Endodermal cell (in vitro differentiated cells): ENCODE results near the gene AGAP3. TPM values are rescaled to one million over a fixed set of nuclear protein-coding genes. Genes with fewer than 3 reads are reported as not detected.

Experiments used
- DNase-seq: peaks from one replicate; pipeline ENCODE4 v3.0.0-alpha.2; 2017
- H3K27ac ChIP-seq: 2 replicates; pipeline ENCODE4 v1.5.1; 2013; ENCODE audit warnings: mild to moderate bottlenecking, low read depth, low read length, moderate library complexity
- H3K27me3 ChIP-seq: 2 replicates; pipeline ENCODE4 v1.6.1; 2013; ENCODE audit warnings: mild to moderate bottlenecking, low read length, moderate library complexity; ENCODE audit not compliant: insufficient read depth, control insufficient read depth, poor library complexity, severe bottlenecking
- H3K36me3 ChIP-seq: 2 replicates; pipeline ENCODE4 v1.7.0; 2013; ENCODE audit warnings: mild to moderate bottlenecking, low read length, moderate library complexity; ENCODE audit not compliant: control insufficient read depth, insufficient read depth
- H3K4me1 ChIP-seq: one replicate; pipeline ENCODE4 v1.7.0; 2013; ENCODE audit warnings: low read length; ENCODE audit not compliant: control insufficient read depth, insufficient read depth
- H3K4me3 ChIP-seq: 2 replicates; pipeline ENCODE4 v1.5.1; 2013; ENCODE audit warnings: mild to moderate bottlenecking, low read length, moderate library complexity
- H3K9ac ChIP-seq: 2 replicates; pipeline ENCODE4 v1.6.1; 2013; ENCODE audit warnings: mild to moderate bottlenecking, low read length, moderate library complexity; ENCODE audit not compliant: poor library complexity, severe bottlenecking; ENCODE audit errors: extremely low read depth
- H3K9me3 ChIP-seq: 2 replicates; pipeline ENCODE4 v1.6.1; 2013; ENCODE audit warnings: mild to moderate bottlenecking, low read length, moderate library complexity; ENCODE audit not compliant: control insufficient read depth
- H3K27ac Mint-ChIP-seq: 2 replicates; pipeline ENCODE4 v1.8.0; 2020; ENCODE audit warnings: mixed read lengths
- H3K27me3 Mint-ChIP-seq: 2 replicates; pipeline ENCODE4 v1.8.0; 2021; ENCODE audit warnings: mild to moderate bottlenecking, mixed read lengths; ENCODE audit not compliant: insufficient read depth
- H3K36me3 Mint-ChIP-seq: 2 replicates; pipeline ENCODE4 v1.8.0; 2020; ENCODE audit warnings: low read depth, mixed read lengths
- H3K4me1 Mint-ChIP-seq: 2 replicates; pipeline ENCODE4 v1.8.0; 2020; ENCODE audit warnings: mixed read lengths
- H3K4me3 Mint-ChIP-seq: 2 replicates; pipeline ENCODE4 v1.8.0; 2020; ENCODE audit warnings: mild to moderate bottlenecking, moderate library complexity, mixed read lengths
- H3K9me3 Mint-ChIP-seq: 2 replicates; pipeline ENCODE4 v1.8.0; 2020; ENCODE audit warnings: mild to moderate bottlenecking, mixed read lengths
- WGBS, 2 experiments: methylation state at CpG; one replicate each; pipeline versions ENCODE4 v1.1.5 to v1.1.7; 2013; ENCODE audit warnings: missing lambda C conversion rate in 2 of 2, mixed read lengths in 1 of 2; ENCODE audit not compliant: insufficient coverage in 1 of 2, insufficient read length in 1 of 2; 5-methylcytosine and 5-hydroxymethylcytosine counted together
- total RNA-seq, 2 donors: library from RNA; stranded (reverse); fragmentation: NEBNext Ultra II Directional in 1 of 2; extraction: Animal tissue kit (Norgen Biotek cat#: 25700) in 1 of 2; gene quantifications; 2 replicates in 1 of 2; 3 replicates in 1 of 2; pipeline ENCODE4 v1.2.1, GENCODE V29; 2021
- TF ChIP-seq, protein P1 (sequence below): fragments of 200-600 bp; sonication (generic); conservative IDR thresholded peaks from 2 replicates; pipeline ENCODE4 v1.5.0; 2021; ENCODE audit warnings: antibody characterized with exemption, mild to moderate bottlenecking

Gene AGAP3
- total RNA-seq, 2 donors from 2014 or later = 113 to 116 TPM

DNA sequence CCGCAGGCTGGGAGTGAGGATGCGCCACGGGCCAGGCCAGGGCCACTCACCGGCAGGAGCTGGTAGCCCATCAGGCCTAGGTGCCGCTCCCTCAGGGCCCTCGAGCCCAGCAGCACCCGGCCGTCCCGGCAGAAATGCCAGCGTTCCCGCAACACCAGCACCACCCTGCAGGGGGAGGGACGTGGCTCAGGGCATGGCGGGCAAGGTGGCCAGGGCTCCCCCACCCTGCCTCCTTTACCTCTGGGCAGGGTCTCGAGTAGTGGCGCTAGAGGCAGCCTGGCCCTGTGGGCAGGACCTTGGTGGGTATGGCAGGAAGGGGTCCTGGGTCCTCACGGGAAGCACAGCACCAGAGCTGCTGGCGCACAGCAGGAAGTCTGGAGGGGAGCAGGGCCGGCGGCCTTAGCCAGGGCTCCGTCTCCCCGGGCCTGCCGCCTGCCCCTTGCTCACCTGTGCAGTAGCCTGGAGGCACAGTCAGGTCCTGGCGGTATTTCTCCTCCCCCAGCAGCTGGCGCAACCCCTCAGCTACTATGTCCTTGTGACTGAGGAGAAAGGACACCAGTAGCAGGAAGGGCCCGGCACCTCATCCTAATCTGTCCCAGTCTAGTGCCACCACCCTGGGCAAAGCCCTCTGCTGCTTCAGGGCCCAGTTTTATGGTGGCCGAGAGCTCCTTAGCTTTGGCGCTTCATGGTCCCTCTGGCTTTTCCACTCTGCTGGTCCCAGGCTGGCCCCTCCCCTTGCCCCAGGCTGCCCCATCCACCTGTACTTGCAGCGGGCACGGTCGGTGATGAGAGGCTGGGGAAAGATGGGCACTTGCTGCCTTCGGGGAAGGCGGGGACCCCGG lies 9.2 kb upstream of the AGAP3 start:
- Mint-ChIP-seq H3K4me1 (peaks cover 27% of the 10 kb centered on the region), H3K36me3 (peaks cover 28% of the 10 kb centered on the region), H3K27me3 (no peaks in the 10 kb centered on the region), H3K27ac (peak overlapping the region; percentile 30), H3K9me3 (no peaks in the 10 kb centered on the region), H3K4me3 (no peak overlapping the region)
- H3K4me3 ChIP-seq = no peak overlapping the region
- no peaks in the 10 kb centered on the region for H3K9me3 ChIP-seq
- DNase-seq = peak; percentile 93
- H3K4me1 ChIP-seq = peaks cover 20% of the 10 kb centered on the region
- H3K9ac ChIP-seq = no peak overlapping the region
- H3K27me3 ChIP-seq = no peaks in the 10 kb centered on the region
- peaks cover 20% of the 10 kb centered on the region for H3K36me3 ChIP-seq
- TF ChIP-seq, protein P1, sequence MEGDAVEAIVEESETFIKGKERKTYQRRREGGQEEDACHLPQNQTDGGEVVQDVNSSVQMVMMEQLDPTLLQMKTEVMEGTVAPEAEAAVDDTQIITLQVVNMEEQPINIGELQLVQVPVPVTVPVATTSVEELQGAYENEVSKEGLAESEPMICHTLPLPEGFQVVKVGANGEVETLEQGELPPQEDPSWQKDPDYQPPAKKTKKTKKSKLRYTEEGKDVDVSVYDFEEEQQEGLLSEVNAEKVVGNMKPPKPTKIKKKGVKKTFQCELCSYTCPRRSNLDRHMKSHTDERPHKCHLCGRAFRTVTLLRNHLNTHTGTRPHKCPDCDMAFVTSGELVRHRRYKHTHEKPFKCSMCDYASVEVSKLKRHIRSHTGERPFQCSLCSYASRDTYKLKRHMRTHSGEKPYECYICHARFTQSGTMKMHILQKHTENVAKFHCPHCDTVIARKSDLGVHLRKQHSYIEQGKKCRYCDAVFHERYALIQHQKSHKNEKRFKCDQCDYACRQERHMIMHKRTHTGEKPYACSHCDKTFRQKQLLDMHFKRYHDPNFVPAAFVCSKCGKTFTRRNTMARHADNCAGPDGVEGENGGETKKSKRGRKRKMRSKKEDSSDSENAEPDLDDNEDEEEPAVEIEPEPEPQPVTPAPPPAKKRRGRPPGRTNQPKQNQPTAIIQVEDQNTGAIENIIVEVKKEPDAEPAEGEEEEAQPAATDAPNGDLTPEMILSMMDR = peak; percentile 71
- H3K27ac ChIP-seq = no peak overlapping the region
- WGBS, 2 experiments = 89 to 90% methylated on average over 19 to 33 of the region's 33 CpGs

DNA sequence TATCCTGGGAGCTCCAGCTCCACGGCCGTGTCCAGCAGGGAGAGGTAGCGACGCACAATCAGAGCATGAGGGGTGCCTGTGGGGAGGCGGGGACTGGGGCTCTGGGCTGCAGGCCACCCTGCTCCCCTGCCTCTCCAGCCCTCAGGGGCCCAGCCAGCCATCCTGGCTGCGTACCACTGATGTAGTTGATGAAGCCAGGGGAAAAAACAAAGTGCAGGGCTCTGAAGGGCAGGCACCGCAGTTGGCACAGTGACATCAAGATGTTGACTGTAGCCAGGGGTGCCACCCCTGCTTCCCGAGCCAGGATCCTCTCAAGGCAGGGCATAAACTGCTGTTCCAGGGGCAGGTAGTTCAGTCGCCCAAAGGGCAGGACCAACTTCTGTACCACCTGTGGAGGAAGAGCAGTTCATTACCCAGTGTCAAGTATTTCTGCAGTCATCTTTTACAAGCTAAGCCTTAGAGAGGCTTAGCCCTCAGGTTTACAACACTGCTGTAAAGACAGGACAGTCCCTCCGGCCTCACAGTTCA lies 8.5 kb upstream of the AGAP3 start:
- no peaks in the 10 kb centered on the region for H3K9me3 ChIP-seq
- DNase-seq = no peak
- no peaks in the 10 kb centered on the region for H3K27me3 Mint-ChIP-seq
- WGBS, 2 experiments = 85 to 87% methylated on average over 9 to 10 of the region's 10 CpGs
- H3K4me1 Mint-ChIP-seq = peaks cover 30% of the 10 kb centered on the region
- peaks cover 20% of the 10 kb centered on the region for H3K4me1 ChIP-seq
- no peak overlapping the region for H3K9ac ChIP-seq
- no peak overlapping the region for H3K27ac ChIP-seq
- peak overlapping the region; percentile 21 for H3K27ac Mint-ChIP-seq
- no peak overlapping the region for H3K4me3 ChIP-seq
- no peaks in the 10 kb centered on the region for H3K9me3 Mint-ChIP-seq
- TF ChIP-seq, protein P1 = no peak
- peak overlapping the region; percentile 76 for H3K4me3 Mint-ChIP-seq
- no peaks in the 10 kb centered on the region for H3K27me3 ChIP-seq
- peaks cover 20% of the 10 kb centered on the region for H3K36me3 ChIP-seq
- peaks cover 25% of the 10 kb centered on the region for H3K36me3 Mint-ChIP-seq

DNA sequence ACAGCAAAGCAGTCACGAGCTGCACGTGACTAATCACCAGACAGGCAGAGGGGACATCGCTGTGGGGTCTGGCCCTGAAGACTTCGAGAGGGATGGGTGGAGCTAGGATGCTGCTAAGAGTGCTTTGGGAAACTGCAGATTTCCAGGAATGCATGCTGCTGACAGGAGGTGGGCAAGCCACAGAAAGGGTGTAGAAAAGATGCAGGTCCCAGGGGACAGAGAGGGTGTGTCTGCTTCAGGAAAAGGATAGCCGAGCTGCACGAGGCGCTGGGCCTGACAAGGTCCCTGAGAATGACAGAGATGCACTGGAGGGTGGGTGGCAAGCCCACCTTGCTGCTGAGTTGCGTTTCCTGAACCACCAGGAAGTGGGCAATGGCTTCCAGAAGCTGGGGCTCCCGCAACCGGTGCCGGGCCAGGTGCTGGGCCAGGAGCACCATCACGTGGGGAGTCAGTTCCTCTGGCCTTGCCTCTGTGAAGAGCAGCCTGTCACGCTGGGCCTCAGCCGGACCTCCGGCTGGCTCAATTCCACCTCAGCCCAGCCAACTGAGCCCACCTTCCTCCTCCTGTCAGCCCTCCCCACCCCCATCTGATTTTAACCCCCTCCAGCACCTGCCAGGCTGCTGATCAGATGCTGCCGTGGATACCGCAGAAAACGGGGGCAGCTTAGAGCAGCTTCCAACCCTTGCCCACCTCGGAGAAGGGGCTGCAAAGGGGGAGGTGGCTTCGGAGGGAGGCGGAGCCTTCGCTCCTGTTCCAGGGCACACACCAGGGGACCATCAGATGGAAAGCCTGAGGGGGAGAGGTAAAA lies 7.8 kb upstream of the AGAP3 start:
- Histone ChIP-seq H3K4me1 (peaks cover 20% of the 10 kb centered on the region), H3K27me3 (no peaks in the 10 kb centered on the region), H3K4me3 (peak overlapping the region; percentile 93), H3K36me3 (peaks cover 20% of the 10 kb centered on the region), H3K9ac (no peak overlapping the region), H3K9me3 (no peaks in the 10 kb centered on the region), H3K27ac (peak overlapping the region; percentile 4)
- H3K36me3 Mint-ChIP-seq = peaks cover 25% of the 10 kb centered on the region
- no peaks in the 10 kb centered on the region for H3K27me3 Mint-ChIP-seq
- WGBS, 2 experiments = 74 to 75% methylated on average over 17 to 22 of the region's 22 CpGs
- H3K4me1 Mint-ChIP-seq = peaks cover 32% of the 10 kb centered on the region
- peak overlapping the region; percentile 81 for H3K27ac Mint-ChIP-seq
- TF ChIP-seq, protein P1 = no peak
- no peaks in the 10 kb centered on the region for H3K9me3 Mint-ChIP-seq
- peak overlapping the region; percentile 76 for H3K4me3 Mint-ChIP-seq
- DNase-seq = peak; percentile 69
